Measurements from ENCODE around the gene SLC4A8.

DNA sequence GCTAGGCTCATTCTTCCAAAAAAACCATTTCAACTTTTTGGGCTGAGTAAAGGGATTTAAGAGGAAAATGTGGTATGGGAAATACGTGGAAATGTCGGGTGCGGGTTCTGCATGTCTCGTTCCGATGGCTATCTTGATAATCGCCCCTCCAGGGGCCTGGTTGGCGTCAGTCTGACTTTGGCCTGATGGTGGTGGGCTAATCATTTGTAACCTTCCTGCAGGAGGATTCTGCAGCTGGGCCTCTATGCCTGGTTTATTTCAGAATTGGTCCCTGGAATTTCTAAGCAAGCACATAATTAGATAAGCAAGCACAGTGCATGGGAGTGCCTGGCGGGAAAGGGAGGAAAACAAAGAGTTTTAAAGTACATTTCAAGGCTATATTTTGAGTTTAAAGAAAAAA is 14.8 kb upstream of the SLC4A8 start:
- TF ChIP-seq, protein P1, sequence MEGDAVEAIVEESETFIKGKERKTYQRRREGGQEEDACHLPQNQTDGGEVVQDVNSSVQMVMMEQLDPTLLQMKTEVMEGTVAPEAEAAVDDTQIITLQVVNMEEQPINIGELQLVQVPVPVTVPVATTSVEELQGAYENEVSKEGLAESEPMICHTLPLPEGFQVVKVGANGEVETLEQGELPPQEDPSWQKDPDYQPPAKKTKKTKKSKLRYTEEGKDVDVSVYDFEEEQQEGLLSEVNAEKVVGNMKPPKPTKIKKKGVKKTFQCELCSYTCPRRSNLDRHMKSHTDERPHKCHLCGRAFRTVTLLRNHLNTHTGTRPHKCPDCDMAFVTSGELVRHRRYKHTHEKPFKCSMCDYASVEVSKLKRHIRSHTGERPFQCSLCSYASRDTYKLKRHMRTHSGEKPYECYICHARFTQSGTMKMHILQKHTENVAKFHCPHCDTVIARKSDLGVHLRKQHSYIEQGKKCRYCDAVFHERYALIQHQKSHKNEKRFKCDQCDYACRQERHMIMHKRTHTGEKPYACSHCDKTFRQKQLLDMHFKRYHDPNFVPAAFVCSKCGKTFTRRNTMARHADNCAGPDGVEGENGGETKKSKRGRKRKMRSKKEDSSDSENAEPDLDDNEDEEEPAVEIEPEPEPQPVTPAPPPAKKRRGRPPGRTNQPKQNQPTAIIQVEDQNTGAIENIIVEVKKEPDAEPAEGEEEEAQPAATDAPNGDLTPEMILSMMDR (IDR thresholded peaks at IDR 0.05): no peak
- TF ChIP-seq POLR2AphosphoS5 (IDR thresholded peaks at IDR 0.05) (no peak), EP300 (IDR thresholded peaks at IDR 0.05) (no peak), POLR2A (IDR thresholded peaks at IDR 0.05) (no peak)
